Ishikawa (cell line): Measurements from ENCODE around the gene GALNT13.

ENCODE experiments used
- CEBPB ChIP-seq: IDR thresholded peaks from 2 replicates; pipeline ENCODE4 v1.6.1; 2012
- CREB1 ChIP-seq: IDR thresholded peaks from 2 replicates; pipeline ENCODE4 v1.6.1; 2012; ENCODE audit warnings: low read depth
- EGR1 ChIP-seq: IDR thresholded peaks from 2 replicates; pipeline ENCODE4 v1.6.1; 2012
- EP300 ChIP-seq: IDR thresholded peaks from 2 replicates; pipeline ENCODE4 v1.6.1; 2012; ENCODE audit warnings: borderline replicate concordance
- FOXM1 ChIP-seq: IDR thresholded peaks from 2 replicates; pipeline ENCODE4 v1.6.1; 2012; ENCODE audit warnings: low read depth, borderline replicate concordance
- NFIC ChIP-seq: IDR thresholded peaks from 2 replicates; pipeline ENCODE4 v1.6.1; 2012
- RAD21 ChIP-seq: IDR thresholded peaks from 2 replicates; pipeline ENCODE4 v1.6.1; 2012; ENCODE audit warnings: low read depth
- TAF1 ChIP-seq: IDR thresholded peaks from 2 replicates; pipeline ENCODE4 v1.6.1; 2012; ENCODE audit warnings: low read depth, mild to moderate bottlenecking
- TCF12 ChIP-seq: IDR thresholded peaks from 2 replicates; pipeline ENCODE4 v1.6.1; 2012; ENCODE audit warnings: low read depth
- TEAD4 ChIP-seq: IDR thresholded peaks from 2 replicates; pipeline ENCODE4 v1.6.1; 2012
- YY1 ChIP-seq: IDR thresholded peaks from 2 replicates; pipeline ENCODE4 v1.6.1; 2012; ENCODE audit warnings: low read depth
- ZBTB7A ChIP-seq: IDR thresholded peaks from 2 replicates; pipeline ENCODE4 v1.6.1; 2012; ENCODE audit warnings: low read depth
- TF ChIP-seq, protein P1 (sequence below): IDR thresholded peaks from 2 replicates; pipeline ENCODE4 v1.6.1; 2012
- TF ChIP-seq, protein P2 (sequence below): IDR thresholded peaks from 2 replicates; pipeline ENCODE4 v1.6.1; 2012
- TF ChIP-seq, protein P3 (sequence below): IDR thresholded peaks from 2 replicates; pipeline ENCODE4 v1.6.1; 2012; ENCODE audit warnings: low read depth, mild to moderate bottlenecking

The GALNT13 gene

DNA sequence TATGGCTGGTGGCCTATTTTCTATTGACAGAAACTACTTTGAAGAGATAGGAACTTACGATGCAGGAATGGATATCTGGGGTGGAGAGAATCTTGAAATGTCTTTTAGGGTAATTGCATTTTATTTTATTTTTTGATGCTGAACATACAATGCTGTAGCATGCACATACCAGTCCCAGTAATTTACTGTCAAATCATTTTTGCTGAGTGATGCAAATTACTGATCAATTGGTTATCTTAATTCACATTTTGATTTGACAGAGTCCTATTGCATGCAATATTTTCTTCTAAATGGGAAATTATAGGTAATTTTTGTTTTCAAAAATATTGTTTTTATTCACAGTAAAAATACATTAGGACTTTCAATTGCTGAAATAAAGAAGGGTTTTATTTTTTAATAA lies 387.3 kb downstream of the GALNT13 start:
- TF ChIP-seq YY1 (no peak), EP300 (no peak), TEAD4 (no peak), NFIC (no peak), CEBPB (no peak), CREB1 (no peak), FOXM1 (no peak), TAF1 (no peak), TCF12 (no peak), ZBTB7A (no peak), RAD21 (no peak), EGR1 (no peak)
- TF ChIP-seq, protein P1, sequence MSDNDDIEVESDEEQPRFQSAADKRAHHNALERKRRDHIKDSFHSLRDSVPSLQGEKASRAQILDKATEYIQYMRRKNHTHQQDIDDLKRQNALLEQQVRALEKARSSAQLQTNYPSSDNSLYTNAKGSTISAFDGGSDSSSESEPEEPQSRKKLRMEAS, result no peak
- TF ChIP-seq, protein P2, sequence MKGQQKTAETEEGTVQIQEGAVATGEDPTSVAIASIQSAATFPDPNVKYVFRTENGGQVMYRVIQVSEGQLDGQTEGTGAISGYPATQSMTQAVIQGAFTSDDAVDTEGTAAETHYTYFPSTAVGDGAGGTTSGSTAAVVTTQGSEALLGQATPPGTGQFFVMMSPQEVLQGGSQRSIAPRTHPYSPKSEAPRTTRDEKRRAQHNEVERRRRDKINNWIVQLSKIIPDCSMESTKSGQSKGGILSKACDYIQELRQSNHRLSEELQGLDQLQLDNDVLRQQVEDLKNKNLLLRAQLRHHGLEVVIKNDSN, result no peak
- TF ChIP-seq, protein P3, sequence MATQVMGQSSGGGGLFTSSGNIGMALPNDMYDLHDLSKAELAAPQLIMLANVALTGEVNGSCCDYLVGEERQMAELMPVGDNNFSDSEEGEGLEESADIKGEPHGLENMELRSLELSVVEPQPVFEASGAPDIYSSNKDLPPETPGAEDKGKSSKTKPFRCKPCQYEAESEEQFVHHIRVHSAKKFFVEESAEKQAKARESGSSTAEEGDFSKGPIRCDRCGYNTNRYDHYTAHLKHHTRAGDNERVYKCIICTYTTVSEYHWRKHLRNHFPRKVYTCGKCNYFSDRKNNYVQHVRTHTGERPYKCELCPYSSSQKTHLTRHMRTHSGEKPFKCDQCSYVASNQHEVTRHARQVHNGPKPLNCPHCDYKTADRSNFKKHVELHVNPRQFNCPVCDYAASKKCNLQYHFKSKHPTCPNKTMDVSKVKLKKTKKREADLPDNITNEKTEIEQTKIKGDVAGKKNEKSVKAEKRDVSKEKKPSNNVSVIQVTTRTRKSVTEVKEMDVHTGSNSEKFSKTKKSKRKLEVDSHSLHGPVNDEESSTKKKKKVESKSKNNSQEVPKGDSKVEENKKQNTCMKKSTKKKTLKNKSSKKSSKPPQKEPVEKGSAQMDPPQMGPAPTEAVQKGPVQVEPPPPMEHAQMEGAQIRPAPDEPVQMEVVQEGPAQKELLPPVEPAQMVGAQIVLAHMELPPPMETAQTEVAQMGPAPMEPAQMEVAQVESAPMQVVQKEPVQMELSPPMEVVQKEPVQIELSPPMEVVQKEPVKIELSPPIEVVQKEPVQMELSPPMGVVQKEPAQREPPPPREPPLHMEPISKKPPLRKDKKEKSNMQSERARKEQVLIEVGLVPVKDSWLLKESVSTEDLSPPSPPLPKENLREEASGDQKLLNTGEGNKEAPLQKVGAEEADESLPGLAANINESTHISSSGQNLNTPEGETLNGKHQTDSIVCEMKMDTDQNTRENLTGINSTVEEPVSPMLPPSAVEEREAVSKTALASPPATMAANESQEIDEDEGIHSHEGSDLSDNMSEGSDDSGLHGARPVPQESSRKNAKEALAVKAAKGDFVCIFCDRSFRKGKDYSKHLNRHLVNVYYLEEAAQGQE, result no peak

DNA sequence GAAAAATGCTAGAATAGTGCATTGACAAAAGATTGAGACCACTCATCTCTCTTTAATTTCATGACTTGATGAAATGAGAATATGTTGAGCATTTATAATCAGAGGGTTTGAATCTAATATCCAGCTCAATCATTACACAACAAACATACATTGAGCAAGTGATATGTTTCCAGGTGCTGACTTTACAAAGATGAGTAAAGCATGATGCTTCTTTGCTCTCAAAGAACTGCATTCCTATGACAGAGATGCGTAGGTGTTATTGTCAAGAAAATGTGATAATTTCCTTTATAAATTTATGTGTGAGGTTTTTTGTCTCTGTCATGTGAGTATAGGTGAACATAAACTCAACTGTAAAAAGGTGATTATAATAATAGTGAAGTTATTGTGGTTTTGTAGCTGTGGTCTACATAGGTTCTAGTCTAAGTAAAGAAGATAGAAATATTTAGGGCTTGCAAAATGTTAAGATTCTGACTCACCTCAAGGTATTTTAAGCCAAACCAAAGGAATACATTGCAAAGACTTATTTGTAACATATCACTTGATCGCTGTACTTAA lies 389.8 kb downstream of the GALNT13 start:
- TF ChIP-seq TEAD4, result no peak

DNA sequence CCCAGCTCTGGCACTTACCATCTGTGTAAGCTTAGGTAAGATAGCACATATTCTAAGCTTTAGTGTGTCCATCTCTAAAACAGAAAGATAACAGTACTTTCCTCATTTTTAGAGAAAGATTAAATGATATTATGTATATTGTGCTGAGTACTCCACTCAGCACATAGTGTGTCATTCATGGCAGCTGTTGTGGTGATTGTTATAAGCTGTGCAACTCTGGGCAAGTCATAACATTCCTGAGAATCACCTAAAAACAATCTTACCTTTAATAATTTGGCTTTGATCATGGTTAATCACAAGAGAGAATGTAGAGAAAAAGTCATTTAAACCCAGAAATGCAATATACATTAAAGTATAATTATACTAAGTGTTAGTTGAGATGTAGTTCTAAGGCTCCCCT lies 391.5 kb downstream of the GALNT13 start:
- TF ChIP-seq CREB1, result no peak
- TF ChIP-seq EP300, result no peak
- TF ChIP-seq FOXM1, result no peak

DNA sequence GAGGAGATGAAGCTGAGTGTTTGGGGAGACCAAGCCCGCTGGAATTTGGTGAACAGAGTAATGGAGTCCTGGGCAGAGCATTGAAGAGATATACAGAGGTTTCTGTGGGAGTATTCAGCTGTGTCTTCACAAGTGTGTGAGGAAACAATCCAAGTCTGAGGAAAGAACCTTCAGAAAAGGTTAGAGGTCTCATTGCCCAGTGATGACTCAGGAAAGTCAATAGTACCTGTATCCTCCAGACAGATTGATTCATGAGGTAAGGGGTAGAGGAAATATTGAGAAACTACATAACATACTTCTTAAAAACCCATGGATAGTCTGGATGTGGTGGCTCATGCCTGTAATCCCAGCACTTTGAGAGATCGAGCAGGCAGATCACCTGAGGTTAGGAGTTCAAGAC lies 392.3 kb downstream of the GALNT13 start:
- no peak for TF ChIP-seq TEAD4
- no peak for TF ChIP-seq FOXM1
- no peak for TF ChIP-seq RAD21
- TF ChIP-seq, protein P3, result no peak
- no peak for TF ChIP-seq TAF1
- TF ChIP-seq TCF12, result no peak
- no peak for TF ChIP-seq CREB1
- no peak for TF ChIP-seq YY1
- no peak for TF ChIP-seq EGR1
- TF ChIP-seq ZBTB7A, result no peak

DNA sequence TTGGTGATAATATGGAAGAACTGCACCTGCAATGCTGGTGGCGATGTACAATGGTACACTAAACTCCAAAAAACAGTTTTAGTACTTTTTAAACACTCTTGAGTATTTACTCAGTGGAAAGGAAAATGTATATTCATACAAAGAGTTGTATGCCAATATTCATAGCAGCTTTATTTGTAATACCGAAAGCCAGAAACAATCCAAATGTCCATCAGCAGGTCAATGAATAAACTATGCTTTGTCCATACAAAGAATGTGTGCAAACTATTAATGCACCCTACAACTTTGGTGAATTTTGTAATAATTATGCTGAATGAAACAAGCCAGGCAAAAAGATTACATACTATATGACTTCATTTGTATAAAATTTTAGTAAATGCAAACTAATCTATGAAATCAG lies 396.3 kb downstream of the GALNT13 start:
- TF ChIP-seq TEAD4, result no peak
- no peak for TF ChIP-seq YY1
- TF ChIP-seq, protein P2, result no peak
- TF ChIP-seq, protein P3, result no peak
- TF ChIP-seq CEBPB, result no peak
- TF ChIP-seq, protein P1, result no peak
- TF ChIP-seq CREB1, result no peak
- TF ChIP-seq RAD21, result no peak
- TF ChIP-seq ZBTB7A, result no peak
- no peak for TF ChIP-seq NFIC
- no peak for TF ChIP-seq EGR1
- no peak for TF ChIP-seq TCF12
- no peak for TF ChIP-seq FOXM1
- no peak for TF ChIP-seq EP300
